Activated naive CD8-positive, alpha-beta T cell treated with anti-CD3 and anti-CD28 coated beads, Interleukin-2, amount 50 U/mL, for 16 hours (primary cell): Measurements from ENCODE around the gene SFRP2.

ENCODE experiments used
- DNase-seq: peaks from one replicate; pipeline ENCODE4 v3.0.0-alpha.2; 2020; ENCODE audit warnings: low read depth, low spot score

Gene SFRP2

GRCh38 chr4:153773236-153773690 is 15.6 kb downstream of the SFRP2 start:
- no peak for DNase-seq

- no peak for DNase-seq
Measured at GRCh38 chr4:153771046-153771445, 17.8 kb downstream of the SFRP2 start.

GRCh38 chr4:153766758-153767157 is 22.1 kb downstream of the SFRP2 start:
- no peak for DNase-seq

DNA sequence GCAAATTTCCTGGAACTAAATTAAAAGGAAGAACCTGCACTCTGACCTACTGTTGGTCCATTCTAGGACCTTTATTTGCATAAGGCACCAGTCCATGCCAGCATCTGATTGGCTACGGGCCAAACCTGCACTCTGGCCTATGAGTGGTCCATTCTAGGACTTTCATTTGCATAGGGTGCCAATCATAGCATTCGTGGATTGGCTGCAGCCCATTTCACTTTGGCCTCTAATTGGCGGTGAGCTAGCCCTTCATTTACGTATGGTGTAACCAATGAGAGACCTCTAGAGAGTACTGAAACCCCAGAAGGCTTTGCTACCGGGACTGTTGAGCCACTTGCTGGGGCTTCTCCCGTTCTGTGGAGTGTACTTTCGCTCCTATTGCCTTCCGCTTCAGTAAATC is 23.0 kb downstream of the SFRP2 start:
- no peak for DNase-seq

- DNase-seq = no peak
Measured at GRCh38 chr4:153764601-153765368, 24.1 kb downstream of the SFRP2 start.

DNA sequence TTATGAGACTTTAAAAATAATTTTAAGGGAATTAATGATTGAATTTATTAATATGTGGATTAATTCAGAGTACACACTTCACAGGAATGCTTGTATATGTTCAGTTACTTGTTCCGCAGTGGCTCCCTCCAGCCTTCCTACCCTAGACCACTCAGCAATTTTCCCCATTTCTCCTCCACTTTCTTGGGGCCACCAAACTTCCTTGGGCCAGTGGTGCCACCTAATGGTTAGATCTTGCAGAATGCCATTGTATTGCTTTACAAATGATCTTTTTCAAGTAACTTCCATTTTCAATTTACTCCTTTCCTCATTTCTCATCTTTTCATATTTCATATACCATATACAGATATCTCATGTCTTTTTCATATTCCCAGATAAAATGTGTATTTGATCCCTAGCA is 25.5 kb downstream of the SFRP2 start:
- DNase-seq = no peak

DNA sequence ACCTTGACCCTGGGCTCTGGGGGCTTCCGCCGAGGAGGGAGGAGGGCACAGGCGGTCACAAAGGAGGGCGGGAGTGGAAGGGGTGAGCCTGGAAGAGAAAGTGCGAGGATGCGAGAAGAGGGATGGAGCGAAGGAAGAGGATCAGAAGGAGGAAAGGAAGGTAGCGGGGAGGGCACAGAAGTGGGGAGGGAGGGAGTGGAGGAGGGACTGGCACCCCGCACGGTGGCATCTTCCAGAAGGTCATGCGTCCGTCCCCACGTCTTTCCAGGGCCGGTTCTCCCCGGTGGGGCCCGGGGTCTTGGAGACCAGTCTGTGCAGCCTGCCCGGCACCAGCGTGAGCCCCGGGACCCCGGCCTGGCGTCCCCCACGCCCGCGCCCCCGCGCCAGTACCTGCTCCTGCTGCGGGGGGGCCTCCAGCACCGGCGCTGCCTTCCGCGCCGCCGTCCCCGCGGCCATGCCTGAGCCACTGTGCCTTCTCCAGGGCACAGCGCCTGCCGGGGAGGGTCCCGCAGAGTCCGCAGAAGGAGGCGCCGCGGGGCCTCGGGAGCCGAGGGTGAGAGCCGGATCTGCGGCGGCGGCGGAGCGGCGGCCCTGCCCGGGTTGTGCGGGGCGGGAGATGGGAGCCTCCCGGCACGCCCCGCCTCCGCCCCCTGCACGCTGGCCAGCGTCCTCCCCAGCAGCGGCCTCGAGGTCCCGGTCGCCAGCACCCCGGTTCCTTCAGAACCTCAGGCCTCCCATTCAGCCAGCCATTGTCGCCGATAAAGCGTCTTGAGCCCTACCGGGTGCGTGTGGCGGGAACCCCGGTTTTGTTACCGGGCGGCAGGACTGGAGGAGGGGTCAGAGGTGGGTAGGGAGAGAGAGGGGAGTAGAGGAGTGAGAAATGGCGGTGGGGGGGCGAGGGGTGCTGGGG is 29.2 kb downstream of the SFRP2 start, which contains the start of gene RNF175:
TSS of gene RNF175 (minus strand) at position 618 of the 910 bp plus-strand sequence. CDS start at position 456, 162 bp downstream.
- no peak for DNase-seq

- no peak for DNase-seq
Measured at GRCh38 chr4:153758688-153759406, 30.0 kb downstream of the SFRP2 start.

- DNase-seq = no peak
Measured at GRCh38 chr4:153758136-153758535, 30.7 kb downstream of the SFRP2 start.

DNA sequence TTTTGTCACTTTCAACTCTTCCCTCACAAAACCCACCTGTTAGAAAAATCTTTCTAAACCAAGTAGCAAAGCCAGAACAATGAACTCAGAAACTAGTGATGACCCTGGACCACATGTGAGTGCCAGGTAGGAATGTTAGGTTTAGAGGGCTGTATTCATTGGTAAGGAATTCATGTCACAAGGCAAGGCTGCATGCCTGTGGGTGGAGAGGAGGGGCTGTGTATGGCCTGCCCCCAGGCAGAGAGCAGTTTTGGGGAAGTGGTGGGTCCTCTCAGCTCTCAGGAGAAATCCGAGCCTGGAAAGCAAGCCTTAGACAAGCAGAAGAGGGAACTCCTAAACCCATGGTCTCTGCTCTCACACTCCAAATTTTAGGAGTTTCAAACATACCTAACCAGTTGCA is 31.5 kb downstream of the SFRP2 start:
- DNase-seq = no peak

- DNase-seq = no peak
Measured at GRCh38 chr4:153755186-153755585, 33.7 kb downstream of the SFRP2 start.

DNA sequence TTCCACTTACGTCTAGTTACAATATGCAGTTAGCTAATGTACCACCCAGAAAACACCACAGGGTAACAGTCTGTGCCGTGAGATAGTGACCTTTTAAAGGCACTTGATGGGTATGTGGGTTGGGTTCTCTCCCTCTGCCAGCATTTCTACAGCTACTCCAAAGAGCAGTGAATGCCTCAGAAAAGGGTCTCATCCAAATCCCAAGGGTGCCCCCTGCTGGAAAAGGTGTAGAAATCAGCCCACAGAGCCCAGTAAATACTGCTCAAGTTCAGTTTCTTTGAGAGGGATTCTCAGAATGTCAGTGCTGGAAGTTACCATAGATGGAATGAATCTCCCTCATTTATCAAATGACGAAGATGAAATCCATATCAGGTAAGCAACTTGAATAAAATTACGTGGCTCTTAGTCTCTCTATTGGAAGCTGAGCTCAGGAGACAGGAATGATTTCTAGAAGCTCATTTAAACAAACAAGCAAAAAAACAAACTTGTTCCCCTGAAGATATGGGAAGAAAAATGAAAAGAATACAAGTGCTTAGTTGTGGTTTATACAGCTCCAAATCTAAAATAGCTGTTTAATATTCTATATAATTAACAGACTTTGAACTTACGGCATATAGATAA is 38.6 kb downstream of the SFRP2 start:
- peak; percentile 49 for DNase-seq

DNA sequence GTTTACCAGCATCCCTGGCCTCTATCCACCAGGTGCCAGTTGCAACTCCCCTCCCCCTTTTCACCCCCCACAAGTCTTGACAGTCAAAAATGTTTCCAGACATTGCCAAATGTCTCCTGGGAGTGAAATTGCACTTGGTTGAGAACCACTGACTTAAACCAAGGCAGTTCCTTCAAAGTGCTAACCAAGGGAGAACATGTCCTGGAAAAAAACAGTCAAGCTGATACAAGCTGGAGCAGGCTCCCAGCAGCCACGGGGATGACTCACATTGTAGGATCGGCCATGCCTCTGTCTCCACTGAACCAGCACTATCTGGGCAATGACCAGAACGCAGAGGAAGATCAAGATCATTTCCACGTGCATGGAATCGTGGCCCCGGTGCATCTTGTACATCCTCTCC is 40.5 kb downstream of the SFRP2 start:
- no peak for DNase-seq

DNA sequence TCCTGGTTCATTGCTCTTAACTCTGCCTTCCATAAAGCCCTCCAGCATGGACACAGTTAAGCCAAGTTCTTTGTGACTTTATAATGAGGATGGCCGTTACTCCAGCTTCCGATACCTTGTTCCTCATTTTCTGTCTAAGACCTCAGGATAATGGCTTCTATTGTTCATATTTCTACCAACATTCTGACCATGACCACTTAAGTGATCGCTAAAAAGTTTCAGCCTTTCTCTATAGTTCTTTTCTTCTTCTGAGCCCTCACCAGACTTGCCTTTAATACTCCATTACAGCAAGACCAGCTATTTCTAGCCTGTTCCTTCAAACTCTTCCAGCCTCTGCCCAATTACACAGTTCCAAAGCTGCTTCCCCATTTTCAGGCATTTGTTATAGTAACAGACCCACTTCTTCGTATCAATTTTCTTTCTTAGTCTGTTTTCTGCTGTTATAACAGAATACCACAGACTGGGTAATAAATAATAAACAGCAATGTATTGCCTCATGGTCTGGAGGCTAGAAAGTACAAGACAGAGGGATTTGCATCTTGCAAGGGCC is 41.4 kb downstream of the SFRP2 start:
- no peak for DNase-seq

- DNase-seq = no peak
Measured at GRCh38 chr4:153745651-153746050, 43.2 kb downstream of the SFRP2 start.

DNA sequence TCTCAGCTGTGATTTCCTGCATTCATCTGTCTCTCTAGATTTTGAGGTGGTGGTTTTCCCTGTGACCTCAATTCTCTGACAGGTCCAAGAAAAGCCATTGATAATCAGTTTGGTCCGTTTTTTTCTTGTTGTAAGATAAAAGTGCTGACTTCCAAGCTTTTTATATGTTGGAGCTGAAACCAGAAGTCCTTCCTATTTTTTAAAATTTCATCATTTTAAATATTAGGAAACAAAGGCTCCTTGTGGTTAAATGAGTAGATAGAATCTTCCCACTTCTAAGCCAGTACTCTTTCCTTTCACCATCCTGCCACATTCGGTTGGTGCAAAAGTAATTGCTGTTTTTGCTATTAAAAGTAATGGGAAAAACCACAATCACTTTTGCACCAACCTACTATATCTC is 47.3 kb downstream of the SFRP2 start:
- DNase-seq = no peak

GRCh38 chr4:153735906-153736461 is 52.9 kb downstream of the SFRP2 start:
- no peak for DNase-seq

DNA sequence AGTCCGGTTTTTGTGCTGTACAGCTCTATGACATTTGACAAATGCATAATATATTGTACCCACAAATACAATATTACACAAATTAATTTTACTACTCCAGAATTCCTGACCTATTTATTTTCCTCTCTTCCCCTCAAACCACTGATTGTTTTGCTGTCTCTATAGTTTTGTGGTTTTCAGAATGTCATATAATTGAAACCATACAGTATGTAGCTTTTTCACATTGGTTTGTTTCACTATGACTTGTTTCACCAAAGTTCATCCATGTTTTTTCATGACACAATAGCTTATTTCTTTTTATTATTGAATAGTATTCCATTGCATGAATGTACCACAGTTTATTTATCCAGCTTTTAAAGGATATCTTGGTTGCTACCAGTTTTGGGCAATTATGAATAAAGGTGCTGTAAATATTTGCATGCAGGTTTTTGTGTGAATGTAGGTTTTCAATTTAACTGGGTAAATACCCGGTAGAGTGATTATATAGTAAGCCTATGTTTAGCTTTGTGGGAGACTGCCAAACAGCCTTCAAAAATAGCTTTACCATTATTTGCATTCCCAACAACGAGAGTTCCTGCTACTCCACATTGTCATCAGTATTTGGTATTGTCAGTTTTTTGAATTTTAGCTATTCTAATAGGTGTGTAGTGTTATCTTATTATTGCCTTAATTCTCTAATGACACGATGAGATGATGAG is 55.0 kb downstream of the SFRP2 start:
- DNase-seq = no peak

DNA sequence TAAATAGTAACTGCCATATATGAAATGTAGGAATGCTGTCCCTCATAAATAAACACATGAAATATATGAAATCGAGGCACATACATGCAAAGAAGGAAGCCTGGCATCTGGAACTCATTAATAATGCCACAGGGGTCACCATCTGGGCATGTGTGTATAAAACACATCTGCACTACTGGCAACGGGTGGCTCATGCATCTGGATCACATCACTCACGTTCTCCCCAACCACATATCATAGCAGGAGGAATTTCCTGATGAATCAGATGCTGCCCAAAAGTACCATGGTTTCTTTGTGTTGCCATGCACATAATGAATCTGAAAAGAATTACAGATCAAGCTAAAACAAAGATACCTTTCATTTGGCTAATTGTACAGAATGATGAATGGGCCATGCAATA is 57.6 kb downstream of the SFRP2 start:
- no peak for DNase-seq
